Stimulated activated naive CD4-positive, alpha-beta T cell (primary cell): ENCODE measurements around the gene SUCLG1.
"Not testable (repeated sequence)": the region's sequence is repeated elsewhere in the genome, so short reads cannot be mapped to it uniquely, and the experiment has no call there.

ENCODE experiments used
- DNase-seq, 6 experiments: peaks; one replicate each; lab custom pipeline; 2025; lab: John Stamatoyannopoulos, UW

The SUCLG1 gene

GRCh38 chr2:84459018-84459943, at the start of gene SUCLG1:
Gene SUCLG1, minus strand, starts transcription at chr2:84459280. Its CDS starts 11 bp downstream, at chr2:84459269.
- peak; percentile 69 to 92 (median 87) for DNase-seq

DNA sequence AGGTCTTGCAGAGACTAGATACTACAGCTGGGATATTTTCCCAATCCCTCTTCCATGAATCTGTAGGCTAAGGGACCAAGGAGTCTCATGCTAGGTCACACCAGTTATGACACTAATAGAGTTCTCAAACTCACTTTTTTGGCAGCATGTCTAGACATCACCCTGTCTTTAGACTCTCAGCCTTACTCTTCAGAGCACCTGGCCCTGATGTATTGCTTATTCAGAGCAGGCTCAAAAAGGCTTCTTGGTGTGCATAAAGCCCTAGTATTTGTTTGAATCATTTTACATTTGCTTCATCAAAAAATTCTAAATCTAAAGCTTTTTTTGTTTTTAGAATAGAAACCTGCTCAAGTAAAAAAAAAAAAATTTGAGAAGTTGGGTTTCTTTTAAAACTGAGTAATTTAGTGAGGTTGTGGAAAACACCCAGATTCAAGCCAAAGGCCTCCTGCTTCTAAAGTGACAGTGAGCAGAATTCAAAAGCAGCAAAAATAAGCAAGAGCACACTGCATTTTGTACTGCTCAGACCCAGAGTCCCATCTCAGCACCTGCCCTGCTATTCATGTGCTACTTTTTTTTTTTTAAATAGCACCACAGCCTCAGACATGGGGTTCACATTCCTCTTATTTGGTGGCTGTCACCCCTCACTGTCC, 39.2 kb upstream of the SUCLG1 start:
- DNase-seq: peak in 1 of 6 experiments; percentile 15

DNA sequence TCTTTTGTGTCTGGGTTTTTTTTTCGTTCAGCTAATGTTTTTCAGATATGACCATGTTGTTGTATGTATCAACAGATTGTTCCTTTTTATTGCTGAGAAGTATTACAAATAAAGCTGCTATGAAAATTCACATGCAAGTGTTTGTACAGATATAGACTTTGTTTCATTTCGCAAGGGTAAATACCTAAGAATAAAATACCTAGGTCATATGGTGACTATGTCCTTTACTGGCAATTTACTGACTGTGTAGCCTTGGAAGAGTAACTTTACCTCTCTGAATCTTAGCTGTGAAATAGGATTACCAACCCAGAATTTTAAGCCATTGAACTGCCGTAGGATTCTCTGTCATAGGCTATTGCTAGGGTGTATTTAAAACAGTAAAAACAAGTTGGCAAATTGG, 38.2 kb upstream of the SUCLG1 start:
- no peak for DNase-seq

- no peak for DNase-seq
These were observed 37.3 kb upstream of the SUCLG1 start for GRCh38 chr2:84496386-84496785.

GRCh38 chr2:84495539-84496146, 36.6 kb upstream of the SUCLG1 start:
- DNase-seq: peak in 5 of 6 experiments; percentile 23 to 81 (median 43)

- no peak for DNase-seq
These were observed 35.0 kb upstream of the SUCLG1 start for GRCh38 chr2:84494070-84494469.

DNA sequence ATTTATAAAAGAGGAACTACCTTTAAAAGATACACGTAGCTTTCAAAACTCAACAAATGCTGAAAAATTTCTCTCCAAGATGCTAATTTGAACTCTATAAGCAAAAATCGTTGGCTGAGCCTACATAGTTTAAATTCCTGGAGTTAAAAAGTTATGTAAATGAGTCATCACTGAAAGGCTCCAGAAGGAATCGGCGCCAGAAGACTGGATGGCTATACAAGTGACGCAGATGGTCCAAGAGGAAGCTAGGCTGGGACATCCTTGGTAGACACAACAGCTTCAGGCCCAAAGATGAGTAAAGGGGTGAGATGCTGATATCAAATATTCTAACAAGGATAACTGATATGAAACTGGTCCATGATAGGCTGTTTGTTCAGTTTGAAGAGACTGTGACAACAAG, 34.4 kb upstream of the SUCLG1 start:
- no peak for DNase-seq

GRCh38 chr2:84492571-84492970, 33.5 kb upstream of the SUCLG1 start:
- peak in 1 of 6 experiments; percentile 2 for DNase-seq

- DNase-seq: no peak
These were observed 32.7 kb upstream of the SUCLG1 start for GRCh38 chr2:84491741-84492140.

GRCh38 chr2:84491256-84491655, 32.2 kb upstream of the SUCLG1 start:
- no peak for DNase-seq

DNA sequence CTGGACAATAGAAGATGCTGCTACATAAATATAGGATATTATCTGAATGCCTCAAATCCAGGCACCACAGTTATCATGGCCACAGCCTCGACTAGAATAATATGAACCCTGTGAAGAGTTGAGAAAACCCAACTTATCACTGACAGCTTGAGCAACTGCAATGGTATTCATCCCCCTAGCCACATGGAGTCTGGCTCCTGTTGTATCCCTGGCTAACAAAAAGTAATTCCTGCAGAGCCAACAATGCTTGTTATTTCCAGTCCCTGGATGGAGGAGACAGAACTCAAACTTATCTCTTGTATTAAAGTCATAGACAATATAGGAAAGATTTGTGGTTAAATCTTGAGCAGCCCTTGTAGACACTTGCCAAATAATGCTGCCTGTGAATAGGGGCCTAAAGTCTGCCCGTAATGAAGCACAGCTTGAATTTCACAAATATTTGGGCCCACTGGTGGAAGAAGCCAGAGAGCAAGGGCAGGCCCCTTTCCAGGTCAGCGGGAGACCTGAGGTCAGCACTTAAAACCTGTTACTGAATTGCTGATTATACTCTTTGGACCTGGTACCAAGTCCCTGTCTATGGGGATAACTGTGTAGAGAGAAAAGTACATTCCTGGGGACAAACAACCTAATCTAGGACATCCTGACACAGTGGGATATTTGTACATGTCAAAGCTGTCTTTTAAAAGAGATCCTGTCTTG, 28.4 kb upstream of the SUCLG1 start:
- no peak for DNase-seq

- no peak for DNase-seq
These were observed 27.5 kb upstream of the SUCLG1 start for GRCh38 chr2:84486441-84487115.

DNA sequence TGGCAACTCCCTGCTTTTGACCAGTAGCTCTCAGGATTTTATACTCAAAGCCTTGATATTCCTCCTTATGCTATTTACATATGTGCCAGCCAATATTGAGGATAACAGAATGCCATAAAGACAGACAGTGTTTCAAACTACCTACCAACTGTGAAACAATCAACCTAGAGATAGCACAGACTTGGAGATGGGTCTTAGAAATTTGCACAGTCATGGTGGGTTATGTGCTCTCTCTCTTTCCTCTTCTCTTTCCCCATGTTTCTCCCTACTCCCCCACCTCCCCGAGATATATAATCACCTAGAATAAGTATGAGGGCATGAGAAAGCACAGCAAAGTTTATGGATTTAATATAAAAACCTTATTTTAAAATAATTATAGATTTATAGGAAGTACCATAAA, 24.2 kb upstream of the SUCLG1 start:
- no peak for DNase-seq

DNA sequence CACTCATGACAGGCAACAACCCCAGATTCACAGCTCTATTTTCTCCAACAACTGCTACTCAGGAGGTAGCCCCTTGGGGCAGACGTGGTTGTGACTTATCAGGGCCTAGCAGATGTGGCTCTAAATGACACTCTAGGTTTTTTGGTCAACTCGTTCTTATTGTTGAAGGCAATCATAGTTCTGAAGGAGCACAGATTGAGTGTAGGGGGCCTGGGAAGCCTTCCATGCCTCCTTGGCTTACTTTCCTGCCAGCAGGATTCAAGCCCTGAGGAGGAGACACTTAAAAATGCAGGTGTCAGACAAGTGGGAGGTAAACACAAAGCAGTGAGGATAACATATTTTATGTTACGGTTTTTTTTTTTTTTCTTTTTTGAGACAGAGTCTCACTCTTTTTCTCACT, 23.5 kb upstream of the SUCLG1 start:
- no peak for DNase-seq

- DNase-seq: peak in 2 of 6 experiments; percentile 31 to 59
These were observed 22.6 kb upstream of the SUCLG1 start for GRCh38 chr2:84481702-84482101.

DNA sequence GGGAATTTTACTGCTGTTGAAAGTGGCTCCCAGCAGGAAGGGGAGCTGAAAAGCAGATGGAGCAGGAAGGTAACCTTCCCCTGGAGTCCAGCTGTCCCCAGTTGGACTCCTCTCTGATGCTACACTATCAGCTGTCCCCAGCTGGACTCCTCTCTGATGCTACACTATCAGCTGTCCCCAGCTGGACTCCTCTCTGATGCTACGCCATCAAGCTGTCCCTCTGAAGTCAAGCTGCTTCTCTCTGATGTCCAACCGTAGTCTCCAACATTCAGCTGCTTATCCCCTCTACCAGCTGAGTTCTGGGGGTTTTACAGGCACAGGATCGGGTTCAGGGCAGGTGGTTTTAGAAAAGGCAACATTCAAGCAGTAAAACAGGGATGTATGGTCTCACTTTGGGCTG, 19.8 kb upstream of the SUCLG1 start:
- no peak for DNase-seq

DNA sequence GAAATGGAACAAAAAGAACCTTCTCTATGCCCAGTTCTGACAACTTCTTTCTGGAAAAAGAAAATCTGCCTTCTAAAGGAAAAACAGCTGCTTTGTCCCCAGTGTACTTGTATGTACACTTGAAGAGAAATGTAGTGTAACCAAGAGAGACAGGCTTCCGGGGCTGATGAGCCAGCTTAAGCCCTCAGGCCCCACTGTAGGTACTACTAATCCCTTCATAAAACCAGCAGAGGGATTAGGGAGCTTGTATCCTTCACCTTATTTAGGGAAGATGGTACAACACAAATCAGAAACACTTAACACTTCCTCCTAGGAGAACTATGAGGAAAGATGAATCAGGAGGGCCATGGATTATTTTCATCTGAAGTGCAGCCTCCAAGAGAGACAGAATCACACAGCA, 18.8 kb upstream of the SUCLG1 start:
- no peak for DNase-seq

DNA sequence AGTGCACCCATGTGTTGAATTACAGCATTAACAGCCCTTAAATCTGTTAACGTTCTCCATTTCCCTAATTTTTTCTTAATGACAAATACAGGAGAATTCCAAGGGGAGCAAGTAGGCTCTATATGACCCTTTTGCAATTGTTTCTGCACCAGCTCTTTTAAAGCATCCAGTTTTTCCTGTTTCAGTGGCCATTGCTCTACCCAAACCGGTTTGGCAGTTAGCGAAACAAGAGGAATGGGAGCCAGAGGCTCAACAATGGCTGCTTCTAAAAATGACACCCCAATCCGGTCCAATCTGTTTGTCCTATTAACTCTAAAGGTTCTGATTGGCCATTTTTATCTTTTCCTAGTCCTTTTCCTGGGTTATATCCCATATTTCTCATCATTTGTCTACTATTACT, 15.1 kb upstream of the SUCLG1 start:
- no peak for DNase-seq

- DNase-seq: no peak
These were observed 13.9 kb upstream of the SUCLG1 start for GRCh38 chr2:84472856-84473565.

DNA sequence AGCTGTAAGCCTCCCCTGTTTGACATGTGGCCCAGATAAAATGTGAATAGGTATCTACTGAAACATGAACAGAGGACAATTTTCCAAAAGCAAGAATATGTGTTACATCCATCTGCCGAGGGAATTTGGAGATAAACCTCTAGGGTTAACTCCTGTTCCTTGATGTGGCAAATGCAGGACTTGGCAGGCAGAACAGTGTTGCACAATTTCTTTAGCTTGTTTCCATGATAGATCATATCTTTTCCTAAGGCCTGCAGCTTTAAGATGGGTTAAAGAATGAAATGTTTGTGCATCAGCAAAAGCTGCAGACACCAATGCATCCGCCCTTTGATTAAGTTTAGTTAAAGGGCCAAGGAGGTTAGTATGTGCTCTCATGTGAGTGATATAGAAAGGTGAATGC, 13.3 kb upstream of the SUCLG1 start:
- DNase-seq: not testable (repeated sequence)

- no peak for DNase-seq
These were observed 8.3 kb upstream of the SUCLG1 start for GRCh38 chr2:84467389-84467788.
